T-helper 1 cell treated with Interleukin-12 subunit alpha and Interleukin-12 subunit beta and Interleukin-4 antibody, amounts not matched to agents 30 ng/mL and 1 ng/mL, for 36 hours (primary cell): Measurements from ENCODE around the gene PNP. TPM values are rescaled to one million over a fixed set of nuclear protein-coding genes. Genes with fewer than 3 reads are reported as not detected.

ENCODE experiments used
- intact Hi-C: fragments of 100-400 bp; cut with micrococcal nuclease; formaldehyde crosslinking; loops from one replicate; pipeline ENCODE4 v1.15.1; 2024
- total RNA-seq: library from RNA; stranded (reverse); gene quantifications from 2 replicates; pipeline ENCODE4 v1.2.3, GENCODE V29; 2022

The PNP gene
- total RNA-seq, 1 donor from 2014 or later, result 134 TPM

DNA sequence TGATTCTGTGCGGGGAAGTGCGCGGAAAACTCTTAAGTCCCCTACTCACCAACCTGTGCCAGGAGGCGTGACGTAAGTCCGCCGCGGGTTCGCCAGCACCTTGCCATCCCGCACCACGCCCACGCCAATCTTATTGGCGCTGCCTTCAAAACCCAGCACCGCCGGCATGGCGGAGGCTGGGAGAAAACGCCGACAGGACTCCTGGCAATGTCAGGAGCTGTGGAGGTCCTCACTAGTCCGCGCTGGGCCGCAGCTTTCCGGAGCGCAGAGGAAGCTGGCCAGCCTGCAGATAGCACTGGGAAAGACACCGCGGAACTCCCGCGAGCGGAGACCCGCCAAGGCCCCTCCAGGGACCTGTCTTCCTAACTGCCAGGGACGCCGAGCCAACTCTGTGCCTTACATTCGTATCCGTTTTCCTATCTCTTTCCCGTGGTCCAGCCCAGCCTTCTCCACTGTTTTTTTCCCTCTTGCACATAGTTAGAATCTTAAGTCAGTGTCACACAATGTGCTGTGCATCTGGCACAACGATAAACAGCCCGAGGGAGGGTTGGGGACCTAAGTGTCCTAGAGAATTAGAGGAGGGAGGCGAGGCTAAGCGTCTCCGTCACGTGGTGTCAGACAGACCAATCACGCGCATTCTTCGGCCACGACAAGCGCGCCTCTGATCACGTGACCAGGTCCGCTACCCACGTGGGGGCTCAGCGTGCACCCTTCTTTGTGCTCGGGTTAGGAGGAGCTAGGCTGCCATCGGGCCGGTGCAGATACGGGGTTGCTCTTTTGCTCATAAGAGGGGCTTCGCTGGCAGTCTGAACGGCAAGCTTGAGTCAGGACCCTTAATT is 14.5 kb upstream of the PNP start, which contains the start of the genes APEX1 and OSGEP:
Gene APEX1 (plus strand): TSS at position 711 of the 839 bp plus-strand sequence. CDS start 420 bp downstream, outside the sequence.
Gene OSGEP (minus strand): TSS at position 297 of the 839 bp plus-strand sequence. CDS start 129 bp downstream, at position 168.
- intact Hi-C loops, result loop anchor here (1.0 to 10.0 kb wide), 13 partner anchors 8 to 930 kb away; partner anchors contain the start of genes CCNB1IP1, HNRNPC, PARP2 and PNP

DNA sequence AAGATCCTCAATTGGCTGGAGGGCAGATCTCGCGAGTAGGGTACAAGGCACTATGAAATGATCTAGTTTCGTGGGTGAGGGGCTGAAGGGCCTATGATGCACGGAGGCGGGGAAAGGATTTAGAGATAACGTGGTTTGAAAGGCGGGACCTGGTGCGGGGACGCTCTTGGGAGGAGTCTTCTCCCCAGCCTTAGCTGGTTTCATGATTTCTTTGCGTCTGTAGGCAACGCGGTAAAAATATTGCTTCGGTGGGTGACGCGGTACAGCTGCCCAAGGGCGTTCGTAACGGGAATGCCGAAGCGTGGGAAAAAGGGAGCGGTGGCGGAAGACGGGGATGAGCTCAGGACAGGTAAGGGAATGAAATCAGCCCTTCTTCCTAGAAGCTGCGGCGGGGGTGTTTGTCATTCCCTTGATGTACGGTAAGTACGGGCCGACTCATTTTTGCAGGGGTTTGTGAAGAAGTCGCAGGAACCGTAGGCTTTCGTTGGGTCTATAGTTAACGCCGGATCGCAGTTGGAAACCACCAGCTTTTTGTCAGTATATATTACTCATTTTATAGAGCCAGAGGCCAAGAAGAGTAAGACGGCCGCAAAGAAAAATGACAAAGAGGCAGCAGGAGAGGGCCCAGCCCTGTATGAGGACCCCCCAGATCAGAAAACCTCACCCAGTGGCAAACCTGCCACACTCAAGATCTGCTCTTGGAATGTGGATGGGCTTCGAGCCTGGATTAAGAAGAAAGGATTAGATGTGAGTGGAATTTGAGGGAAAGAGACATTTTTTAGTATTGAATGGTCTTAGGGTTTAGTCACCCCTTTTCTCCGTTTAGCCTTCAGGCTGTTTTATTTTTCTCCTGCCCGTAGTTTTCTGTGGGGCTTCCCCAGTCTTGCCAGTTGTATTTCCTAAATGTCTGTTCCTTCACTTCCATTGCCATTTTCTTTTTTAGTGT is 13.6 kb upstream of the PNP start:
- intact Hi-C loops, result loop anchor here (1.0 to 10.0 kb wide), 12 partner anchors 14 to 929 kb away; partner anchors contain the start of genes CCNB1IP1, HNRNPC, PARP2 and PNP

DNA sequence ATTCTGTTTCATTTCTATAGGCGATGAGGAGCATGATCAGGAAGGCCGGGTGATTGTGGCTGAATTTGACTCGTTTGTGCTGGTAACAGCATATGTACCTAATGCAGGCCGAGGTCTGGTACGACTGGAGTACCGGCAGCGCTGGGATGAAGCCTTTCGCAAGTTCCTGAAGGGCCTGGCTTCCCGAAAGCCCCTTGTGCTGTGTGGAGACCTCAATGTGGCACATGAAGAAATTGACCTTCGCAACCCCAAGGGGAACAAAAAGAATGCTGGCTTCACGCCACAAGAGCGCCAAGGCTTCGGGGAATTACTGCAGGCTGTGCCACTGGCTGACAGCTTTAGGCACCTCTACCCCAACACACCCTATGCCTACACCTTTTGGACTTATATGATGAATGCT is 12.2 kb upstream of the PNP start:
- intact Hi-C loops, result loop anchor here (10.0 kb wide), 1 partner anchor 928 kb away; the partner anchor contains the start of gene SUPT16H

DNA sequence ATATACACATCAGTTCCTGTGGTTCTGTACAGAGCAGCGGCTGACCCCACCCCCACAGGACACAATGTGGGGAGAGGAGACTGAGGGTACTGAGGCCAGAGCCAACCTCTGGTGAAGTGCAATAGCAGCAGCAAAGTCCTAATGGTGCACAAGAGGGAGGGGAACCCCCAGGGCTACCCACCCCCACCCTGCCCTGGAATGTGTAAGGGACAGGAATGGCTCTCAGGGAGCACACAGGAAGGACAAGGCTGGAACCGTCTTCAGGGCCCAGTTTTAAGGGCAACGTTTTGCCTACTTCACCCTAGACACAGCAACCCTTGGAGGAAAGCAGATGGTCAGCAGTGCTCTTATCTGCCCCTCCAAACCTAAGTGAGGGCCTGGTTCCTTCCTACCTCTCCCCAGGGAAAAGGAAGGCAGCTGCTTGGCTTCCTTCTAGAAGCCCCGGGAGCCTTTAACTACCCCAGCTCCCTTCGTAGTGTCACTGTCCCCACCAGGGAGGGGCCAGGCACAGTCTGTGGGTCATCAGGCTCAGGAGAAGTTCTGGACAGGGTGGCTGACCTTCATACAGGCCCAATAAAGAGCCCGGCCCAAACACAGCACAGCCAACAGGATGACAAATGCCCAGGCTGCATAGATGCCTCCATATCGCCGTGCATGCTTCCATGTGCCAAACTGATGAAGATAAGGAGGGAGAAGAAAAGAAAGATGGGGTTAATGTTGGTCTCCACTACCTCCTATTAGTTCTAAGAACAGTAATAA is 11.0 kb upstream of the PNP start:
- intact Hi-C loops, result loop anchor here (10.0 kb wide), 1 partner anchor 927 kb away; the partner anchor contains the start of gene SUPT16H

DNA sequence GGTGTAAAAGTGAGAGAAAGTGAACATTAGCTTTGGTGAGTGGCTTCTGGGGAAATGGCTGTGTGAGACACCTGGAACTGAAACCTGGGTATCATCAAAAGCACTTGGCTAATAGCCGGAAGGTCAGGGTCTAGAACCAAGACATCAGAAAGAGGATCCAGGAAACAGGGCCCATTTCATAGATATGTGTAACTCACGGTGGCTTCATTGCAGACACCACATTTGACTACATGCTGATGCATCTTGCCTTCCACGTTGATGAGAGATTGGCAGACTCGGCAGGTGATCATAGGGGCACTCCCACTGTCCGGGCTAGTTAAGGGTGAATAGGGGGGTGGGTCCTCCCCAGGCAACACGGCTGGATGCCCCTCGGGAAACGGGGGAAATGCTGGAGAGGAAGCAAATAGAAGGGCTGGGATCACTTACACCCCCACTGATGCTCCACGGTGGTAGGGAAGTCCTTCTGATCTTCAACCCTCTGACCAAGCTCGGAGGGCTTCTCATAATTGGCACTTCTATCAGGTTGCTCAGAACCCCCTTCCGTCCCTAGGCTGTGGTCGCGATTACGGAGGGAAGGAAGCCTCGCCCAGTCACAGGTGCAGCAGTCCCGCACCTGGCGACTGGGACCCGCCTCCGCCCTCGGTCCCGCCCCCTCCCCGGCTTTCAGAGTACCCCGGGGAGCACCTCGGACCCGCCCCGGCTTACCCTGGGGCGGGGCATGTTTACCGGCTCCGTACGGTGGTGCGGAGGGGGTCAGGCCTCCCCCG is 8.6 kb upstream of the PNP start:
- intact Hi-C loops, result loop anchor here (1.0 to 10.0 kb wide), 8 partner anchors 9 to 1014 kb away; partner anchors contain the start of genes PARP2, PNP, RAB2B and TEP1

DNA sequence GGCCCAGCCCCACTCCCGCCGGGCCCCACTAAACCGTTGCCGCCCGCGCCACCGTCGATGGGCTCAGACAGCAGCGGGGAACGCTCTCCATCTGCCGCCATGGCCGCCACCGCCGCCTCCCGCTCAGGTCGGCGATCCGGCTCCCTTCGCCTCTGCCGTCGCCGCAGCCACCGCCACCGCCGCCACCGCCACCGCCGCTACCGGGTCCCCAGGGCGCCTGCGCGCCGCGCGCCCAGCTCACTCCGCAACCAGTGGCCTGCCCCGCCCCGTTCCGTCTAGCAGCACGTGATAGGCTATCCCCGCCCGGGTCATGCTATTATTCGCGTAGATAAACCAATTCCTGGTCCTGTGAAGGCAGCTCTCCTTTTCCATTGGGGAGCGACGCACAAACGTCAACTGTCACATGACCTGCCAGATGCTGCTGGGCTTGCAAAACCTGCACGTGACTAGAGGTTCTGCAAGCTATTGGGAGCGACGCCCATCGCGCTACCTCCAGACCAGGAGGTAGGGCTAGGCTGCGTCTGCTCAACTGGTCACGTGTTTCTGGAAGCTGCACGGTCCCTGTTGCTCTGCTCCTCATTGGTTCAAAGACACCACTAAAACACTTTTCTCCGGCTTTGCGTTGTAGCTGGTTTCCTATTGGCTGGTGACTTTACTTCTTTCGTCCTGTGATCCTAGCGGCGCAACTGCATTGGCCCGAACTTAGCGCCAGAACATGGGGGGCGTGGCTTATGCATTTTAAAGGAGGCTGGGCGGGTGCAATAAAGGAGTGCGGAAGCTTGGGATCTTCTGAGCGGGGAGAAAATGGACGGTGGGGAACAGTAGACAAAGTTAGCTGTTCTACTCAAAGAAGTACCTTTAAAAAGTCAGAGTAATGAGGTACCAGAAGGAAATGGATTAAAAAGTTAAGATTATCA is 7.7 kb upstream of the PNP start, which contains the start of gene PIP4P1:
Gene PIP4P1 (minus strand): TSS at position 210 of the 917 bp plus-strand sequence. CDS start 109 bp downstream, at position 101.
- intact Hi-C loops, result loop anchor here (1.0 to 10.0 kb wide), 9 partner anchors 7 to 1013 kb away; partner anchors contain the start of genes OSGEP, PARP2, PNP and RAB2B

DNA sequence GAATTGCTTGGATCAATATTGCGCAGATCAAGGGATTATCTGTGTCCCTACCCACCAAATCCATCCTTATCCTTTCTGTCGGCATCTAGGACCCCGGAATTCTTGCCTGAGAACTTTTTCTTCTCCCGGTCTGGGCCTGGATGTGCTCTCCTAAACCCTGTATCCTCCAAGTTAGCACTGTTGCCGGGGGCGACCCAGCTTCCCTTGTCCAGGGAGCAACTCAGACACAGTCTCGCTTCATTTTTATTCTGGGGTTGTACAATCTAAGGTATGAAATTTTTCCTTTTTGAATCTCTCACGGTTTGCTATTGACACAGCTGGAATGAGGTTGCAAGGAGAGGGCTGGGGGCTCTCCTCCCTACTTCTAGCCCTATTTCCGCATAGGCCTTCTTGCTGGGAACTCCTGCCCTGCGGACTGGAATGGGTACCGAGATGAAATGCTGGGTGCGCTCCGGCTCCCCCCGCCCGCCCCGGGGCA is 403 bp upstream of the PNP start:
- intact Hi-C loops, result loop anchor here (1.0 to 10.0 kb wide), 9 partner anchors 8 to 1006 kb away; partner anchors contain the start of genes APEX1, PARP2, PIP4P1 and RAB2B

DNA sequence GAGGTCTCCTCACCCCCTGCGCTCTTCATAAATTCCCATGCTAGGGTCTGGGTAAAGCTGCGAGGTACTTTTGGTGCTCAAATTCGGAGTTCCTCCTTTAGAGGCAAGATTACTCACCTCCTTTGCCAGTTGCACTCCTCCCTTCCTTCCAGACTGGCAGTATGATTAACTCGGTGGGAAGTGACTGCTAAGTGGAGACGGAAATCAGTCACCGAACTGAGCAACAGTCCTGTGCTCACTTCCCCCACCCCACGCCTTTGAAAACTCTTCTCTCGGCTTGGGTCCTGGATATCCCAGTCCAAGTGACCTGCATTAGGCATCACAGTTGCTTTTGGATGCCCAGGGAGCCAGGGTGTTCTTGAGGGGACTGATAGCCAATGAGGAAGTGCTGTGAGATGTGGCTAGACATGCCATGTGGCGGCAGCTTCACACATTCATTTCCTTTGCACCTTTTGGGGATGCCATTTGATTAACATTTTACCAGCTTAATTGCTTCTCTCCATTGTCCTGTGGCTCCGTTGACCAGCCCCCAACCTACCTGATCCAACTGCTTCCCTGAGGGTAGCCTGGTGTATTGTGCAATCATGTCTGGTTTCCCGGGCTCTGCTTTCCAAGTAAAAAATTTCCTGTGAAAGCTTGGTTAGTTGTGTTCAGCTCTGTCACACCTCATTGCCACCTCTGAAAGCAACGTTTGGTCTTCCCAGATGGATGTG is 840 bp downstream of the PNP start:
- intact Hi-C loops, result loop anchor here (1.0 to 10.0 kb wide), 10 partner anchors 7 to 1005 kb away; partner anchors contain the start of genes APEX1, PARP2, PIP4P1 and RAB2B

DNA sequence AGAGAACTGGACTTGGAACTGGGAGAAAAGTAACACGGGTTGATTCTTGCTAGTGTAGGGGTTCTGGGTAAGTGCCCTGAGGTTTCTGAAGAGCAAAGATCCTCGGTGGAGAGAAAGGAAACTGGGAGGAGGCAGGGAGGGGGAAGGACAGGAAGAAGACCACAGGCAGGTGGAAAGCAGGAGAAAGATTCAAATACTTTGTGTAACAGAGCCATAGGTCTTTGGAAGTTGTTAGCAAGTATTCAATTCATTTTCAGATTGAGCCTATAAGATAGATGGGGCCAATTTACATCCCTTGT is 1.3 kb downstream of the PNP start:
- intact Hi-C loops, result loop anchor here (2.0 kb wide), 1 partner anchor 18 kb away; no protein-coding TSS in a partner anchor

DNA sequence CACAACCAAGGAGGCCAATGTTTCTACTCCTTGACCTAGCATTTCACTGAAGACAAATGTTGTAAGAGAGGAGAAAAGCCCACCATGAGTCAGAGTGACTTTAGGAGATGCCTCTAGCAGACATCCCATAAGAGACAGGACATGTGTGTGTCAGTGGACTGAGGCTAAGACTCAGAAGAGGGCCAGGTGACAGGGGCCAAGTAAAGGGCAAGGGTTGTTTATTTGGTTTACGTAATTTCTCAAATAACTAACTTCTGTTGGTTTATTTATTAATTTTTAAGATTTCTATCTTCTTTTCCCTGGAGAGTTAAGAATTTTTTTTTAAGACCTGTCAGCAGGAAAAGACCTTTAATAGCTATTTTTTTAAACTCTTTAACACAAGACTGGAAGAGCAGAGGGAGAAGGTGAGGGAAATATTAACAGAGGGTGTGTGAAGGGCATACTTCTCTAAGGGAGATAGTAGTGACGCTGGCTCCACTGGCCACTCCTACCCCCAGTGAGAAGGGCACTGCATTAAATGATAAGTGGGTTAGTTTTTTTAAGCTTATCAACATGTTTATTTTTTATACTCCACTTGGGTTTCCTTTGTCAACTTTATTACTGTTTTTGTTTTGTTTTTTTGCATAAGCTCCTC is 3.4 kb downstream of the PNP start:
- intact Hi-C loops, result no loop called here

DNA sequence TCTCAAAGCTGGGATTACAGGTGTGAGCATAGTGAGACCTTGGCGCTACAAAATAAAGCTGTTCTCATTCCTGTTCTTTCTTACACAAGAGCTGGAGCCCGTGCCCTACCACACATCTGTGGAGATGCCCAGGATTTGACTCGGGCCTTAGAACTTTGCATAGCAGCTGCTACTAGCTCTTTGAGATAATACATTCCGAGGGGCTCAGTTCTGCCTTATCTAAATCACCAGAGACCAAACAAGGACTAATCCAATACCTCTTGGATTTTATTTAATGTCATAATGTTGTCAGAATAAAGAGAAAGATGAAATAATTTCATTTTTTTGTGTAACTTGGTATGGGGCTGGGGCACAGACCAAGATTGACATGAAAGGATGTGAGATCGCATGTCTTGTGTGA is 7.6 kb downstream of the PNP start:
- intact Hi-C loops, result loop anchor here (1.0 to 2.0 kb wide), 2 partner anchors 7 to 14 kb away; partner anchors contain the start of gene PNP

DNA sequence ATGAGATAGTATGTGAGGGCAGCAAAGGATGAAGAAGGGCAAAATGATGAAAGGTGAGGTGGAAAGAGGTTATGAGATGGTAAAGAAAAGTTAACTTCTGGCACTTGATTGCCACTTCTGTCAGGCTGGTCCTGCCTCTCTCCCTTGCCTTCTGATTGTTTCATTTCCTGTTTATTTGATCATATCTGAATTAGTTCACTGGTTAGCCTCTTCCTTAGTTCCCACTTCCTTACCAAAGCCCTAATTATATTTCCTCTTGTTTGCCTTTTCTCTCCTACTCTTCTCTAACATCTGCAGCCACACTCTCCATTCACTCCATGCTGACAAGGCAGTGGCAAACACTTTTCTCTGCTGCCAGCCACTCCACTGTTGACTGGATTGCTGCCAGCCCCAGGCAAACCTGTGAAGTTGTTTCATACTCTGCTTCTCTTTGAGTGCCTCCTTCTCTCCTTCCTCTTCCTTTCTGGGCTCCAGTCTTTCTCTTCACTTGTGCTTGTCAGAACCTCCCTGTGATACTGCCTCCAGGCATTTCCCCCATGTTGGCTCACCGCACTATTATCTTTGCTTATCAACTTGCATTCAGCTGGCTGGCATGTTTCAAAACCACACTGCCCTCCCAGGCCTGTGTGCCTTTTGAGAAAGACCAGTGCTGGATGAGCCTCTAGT is 8.1 kb downstream of the PNP start:
- intact Hi-C loops, result loop anchor here (1.0 to 2.0 kb wide), 2 partner anchors 8 to 13 kb away; partner anchors contain the start of gene PNP

DNA sequence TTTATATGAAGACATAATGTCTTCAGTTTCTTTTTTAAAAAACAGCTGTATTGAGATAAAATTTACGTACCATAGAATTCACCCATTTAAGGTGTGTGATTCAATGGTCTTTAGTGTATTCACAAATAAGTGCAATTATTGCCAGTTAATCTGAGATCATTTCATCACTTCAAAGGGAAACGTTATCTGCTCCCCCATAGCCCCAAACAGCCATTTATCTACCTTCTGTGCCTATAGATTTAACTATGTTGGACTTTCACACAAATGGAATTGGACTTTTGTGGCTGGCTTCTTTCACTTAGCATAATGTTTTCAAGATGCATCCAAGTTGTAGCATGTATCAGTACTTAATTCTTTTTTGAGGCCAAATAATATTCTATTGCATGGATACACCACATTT is 9.7 kb downstream of the PNP start:
- intact Hi-C loops, result no loop called here

DNA sequence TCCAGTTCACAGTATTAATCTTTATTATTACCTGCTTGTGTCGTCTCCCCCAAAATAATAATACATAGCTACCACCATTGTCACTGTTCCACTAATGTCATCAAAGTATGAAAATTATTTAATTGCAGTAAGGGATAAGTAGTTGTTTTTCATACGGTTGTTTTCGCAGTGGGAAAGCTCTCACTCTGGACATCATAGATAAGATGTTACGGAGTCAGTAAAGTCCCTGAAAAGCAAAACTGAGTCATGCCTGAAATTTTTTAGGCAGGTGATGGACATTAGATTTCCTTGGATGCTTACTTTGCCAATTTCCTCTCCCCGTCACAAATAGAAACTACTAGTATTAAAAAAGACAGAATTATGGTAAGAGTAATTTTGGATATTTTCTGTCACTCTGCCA is 13.2 kb downstream of the PNP start:
- intact Hi-C loops, result no loop called here

DNA sequence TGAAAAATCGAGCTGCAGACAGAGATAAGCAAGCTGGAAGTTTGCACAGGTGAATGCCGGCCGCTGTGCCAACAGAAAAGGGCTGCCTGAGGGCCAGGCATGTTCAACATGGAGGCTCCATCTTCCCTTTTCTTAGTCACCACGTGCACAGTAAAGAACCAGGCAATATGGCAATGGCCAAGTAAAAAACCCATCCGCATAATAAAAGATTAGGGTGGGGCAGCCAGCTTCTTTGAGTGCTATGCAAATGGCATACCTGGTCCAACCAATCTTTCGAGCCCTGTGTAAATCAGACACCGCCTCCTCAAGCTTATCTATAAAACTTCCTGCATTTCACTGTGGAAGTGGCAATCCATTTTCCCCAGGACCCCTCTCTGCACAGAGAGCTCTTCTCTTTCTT is 16.7 kb downstream of the PNP start:
- intact Hi-C loops, result loop anchor here (5.0 kb wide), 1 partner anchor 46 kb away; no protein-coding TSS in a partner anchor
